HUES6 (cell line): ENCODE data around the gene ASB10.

ENCODE experiments used
- H3K27ac ChIP-seq: 2 replicates; pipeline ENCODE4 v1.7.0; 2013; ENCODE audit warnings: low read depth, mild to moderate bottlenecking, low read length, inconsistent platforms
- H3K27me3 ChIP-seq: 2 replicates; pipeline ENCODE4 v1.6.1; 2013; ENCODE audit warnings: low read length; ENCODE audit not compliant: control insufficient read depth, insufficient read depth
- H3K36me3 ChIP-seq: 2 replicates; pipeline ENCODE4 v1.6.1; 2013; ENCODE audit warnings: low read length; ENCODE audit not compliant: control insufficient read depth, insufficient read depth
- H3K4me1 ChIP-seq: 2 replicates; pipeline ENCODE4 v1.6.1; 2013; ENCODE audit warnings: low read length; ENCODE audit not compliant: control insufficient read depth, insufficient read depth
- H3K4me3 ChIP-seq: 2 replicates; pipeline ENCODE4 v1.5.1; 2013; ENCODE audit warnings: low read depth, low read length
- H3K9ac ChIP-seq: one replicate; pipeline ENCODE4 v1.6.1; 2013; ENCODE audit warnings: mild to moderate bottlenecking, low read length
- H3K9me3 ChIP-seq: 2 replicates; pipeline ENCODE4 v1.6.1; 2013; ENCODE audit warnings: low read depth, low read length; ENCODE audit not compliant: control insufficient read depth, insufficient read depth

ASB10 gene

DNA sequence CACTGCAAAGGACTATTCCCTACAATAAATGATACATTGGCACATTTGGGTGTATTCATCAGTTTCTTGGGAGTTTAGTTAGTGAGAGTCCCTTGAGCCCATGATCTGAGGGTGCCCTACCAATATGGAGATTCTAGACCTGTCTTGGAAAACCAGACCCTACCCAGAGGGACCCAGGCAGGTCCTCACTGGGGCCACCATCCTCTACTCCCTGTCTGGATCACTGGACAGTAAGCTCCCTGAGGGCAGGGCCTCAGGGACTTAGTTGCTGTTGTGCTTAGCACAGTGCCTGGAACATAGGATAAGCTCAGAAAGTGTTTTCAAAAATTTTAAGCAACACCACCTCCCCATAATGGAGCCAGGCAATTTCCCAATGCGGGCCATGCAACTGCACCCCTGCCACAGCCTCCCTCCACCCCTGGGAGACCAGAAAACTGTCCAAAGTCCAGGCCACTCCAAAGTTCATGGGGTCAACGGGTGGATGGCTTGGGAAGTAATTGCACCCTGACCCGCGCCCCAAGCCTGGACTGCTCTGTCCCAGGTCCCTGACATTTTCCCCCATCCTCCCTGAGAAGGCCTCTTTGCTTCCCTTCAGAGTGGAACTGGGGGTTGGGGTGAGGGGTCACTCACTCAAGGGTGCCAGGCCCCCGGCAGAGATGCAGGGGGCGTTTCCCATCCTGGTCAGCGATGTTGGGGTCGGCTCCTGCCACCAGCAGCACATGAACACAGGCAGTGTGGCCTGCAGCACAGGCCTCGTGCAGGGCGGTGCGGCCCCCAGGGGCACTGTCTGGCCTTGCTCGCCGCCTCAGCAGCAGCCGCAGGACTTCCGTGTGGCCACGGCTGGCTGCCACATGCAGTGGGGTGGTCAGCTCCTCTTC is 1.0 kb downstream of the ASB10 start:
- no peak overlapping the region for H3K9ac ChIP-seq
- no peak overlapping the region for H3K4me3 ChIP-seq
- H3K9me3 ChIP-seq, result no peaks in the 10 kb centered on the region
- H3K4me1 ChIP-seq, result no peaks in the 10 kb centered on the region
- H3K27me3 ChIP-seq, result peaks cover 16% of the 10 kb centered on the region; the same call in 1 of the 2 replicates
- no peaks in the 10 kb centered on the region for H3K36me3 ChIP-seq
- H3K27ac ChIP-seq, result no peak overlapping the region

DNA sequence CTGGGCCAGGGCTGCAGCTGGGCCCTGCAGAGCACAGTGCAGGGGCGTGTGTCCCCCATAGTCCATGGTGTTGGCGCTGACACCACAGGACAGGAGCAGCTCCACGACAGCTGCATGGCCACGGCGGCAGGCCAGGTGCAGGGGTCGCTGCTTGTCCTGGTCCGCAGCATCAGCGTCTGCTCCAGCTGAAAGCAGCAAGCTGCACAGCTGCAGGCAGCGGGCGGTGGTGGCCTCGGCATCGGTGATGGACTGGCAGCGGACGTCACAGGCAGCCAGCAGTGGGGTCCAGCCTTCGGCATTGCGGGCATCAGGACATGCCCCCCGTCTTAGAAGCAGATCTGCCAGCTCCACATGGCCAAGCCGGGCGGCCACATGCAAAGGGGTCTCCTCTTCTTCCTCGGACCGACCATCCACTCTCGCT is 6.0 kb downstream of the ASB10 start:
- H3K27me3 ChIP-seq, result peaks cover 37% of the 10 kb centered on the region
- no peaks in the 10 kb centered on the region for H3K36me3 ChIP-seq
- no peak overlapping the region for H3K9ac ChIP-seq
- H3K9me3 ChIP-seq, result no peaks in the 10 kb centered on the region
- no peak overlapping the region for H3K27ac ChIP-seq
- H3K4me3 ChIP-seq, result no peak overlapping the region
- no peaks in the 10 kb centered on the region for H3K4me1 ChIP-seq

DNA sequence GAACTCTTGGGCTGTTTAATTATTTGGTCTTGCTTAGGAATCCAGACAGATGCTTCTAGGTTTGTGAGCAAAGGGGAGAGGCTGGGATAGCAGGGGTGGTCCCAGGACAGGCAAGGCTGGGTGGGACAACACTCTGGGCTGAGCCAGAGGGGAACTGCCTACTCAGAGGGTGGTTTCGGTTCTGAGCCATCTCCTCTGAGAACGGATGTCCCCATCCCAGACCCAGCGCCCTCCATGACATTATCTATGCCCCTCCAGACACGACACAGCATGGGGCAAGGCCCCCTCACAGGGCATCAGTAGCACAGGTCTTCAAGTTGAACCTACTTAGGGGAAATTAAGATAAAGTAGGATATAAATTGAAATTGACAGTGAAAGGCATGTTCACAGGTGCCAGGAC is 7.1 kb downstream of the ASB10 start:
- Histone ChIP-seq H3K4me1 (no peaks in the 10 kb centered on the region), H3K36me3 (no peaks in the 10 kb centered on the region), H3K9me3 (peaks cover under 1% of the 10 kb centered on the region; the same call in 1 of the 2 replicates), H3K27me3 (peaks cover 48% of the 10 kb centered on the region), H3K27ac (no peak overlapping the region), H3K4me3 (no peak overlapping the region), H3K9ac (no peak overlapping the region)

DNA sequence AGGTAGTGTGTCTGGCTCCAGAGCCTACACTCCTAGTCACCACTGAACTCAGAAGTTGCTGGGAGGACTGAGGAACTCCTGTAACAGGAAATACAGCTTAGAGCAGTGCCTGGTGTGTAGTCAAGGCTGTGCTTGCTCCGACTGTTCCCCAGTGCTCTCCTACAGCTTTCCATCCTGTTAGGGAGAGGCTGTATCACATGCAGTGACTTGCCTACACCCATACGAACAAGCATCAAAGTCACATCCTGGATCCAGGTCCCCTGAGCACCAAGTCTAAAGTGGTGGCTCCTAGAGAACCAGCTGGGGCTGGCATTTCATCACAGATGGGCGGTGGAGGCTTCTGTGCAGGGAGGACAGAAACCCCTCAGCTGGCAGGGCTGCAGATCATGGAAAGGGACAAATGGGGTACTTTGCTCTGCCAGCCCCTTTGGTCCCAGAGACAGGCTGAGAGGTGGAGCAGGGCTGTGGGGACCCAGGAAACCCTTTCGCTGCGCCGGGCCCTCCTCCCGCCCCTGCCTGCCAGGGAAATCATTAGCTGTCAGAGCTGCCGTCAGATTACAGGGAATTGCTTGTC is 7.7 kb downstream of the ASB10 start:
- Histone ChIP-seq H3K4me1 (no peaks in the 10 kb centered on the region), H3K27me3 (peaks cover 54% of the 10 kb centered on the region), H3K4me3 (no peak overlapping the region), H3K9ac (no peak overlapping the region), H3K36me3 (no peaks in the 10 kb centered on the region), H3K27ac (no peak overlapping the region), H3K9me3 (peaks cover 6% of the 10 kb centered on the region; the same call in 1 of the 2 replicates)

DNA sequence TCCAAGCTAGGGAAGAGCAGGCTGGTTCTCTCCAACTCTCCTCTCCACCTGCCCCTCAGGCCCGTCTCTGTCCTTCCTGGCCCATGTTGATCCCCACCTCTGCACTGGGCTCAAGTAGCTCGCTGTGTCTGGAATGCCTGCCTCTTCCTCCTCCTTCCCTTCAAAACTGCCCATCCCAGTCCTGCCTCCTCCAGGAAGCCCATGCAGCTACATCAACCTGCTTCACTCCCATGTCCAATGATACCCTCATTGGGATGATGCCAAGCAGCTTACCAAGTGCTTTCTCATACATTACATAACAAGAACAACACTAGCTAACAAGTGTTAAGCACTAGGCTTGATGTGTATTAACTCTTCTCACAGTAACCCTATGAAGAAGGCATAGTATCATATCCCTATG is 8.2 kb downstream of the ASB10 start:
- H3K4me1 ChIP-seq, result no peaks in the 10 kb centered on the region
- H3K27me3 ChIP-seq, result peaks cover 59% of the 10 kb centered on the region
- no peak overlapping the region for H3K9ac ChIP-seq
- H3K27ac ChIP-seq, result no peak overlapping the region
- peaks cover 11% of the 10 kb centered on the region for H3K9me3 ChIP-seq
- H3K36me3 ChIP-seq, result no peaks in the 10 kb centered on the region
- no peak overlapping the region for H3K4me3 ChIP-seq

DNA sequence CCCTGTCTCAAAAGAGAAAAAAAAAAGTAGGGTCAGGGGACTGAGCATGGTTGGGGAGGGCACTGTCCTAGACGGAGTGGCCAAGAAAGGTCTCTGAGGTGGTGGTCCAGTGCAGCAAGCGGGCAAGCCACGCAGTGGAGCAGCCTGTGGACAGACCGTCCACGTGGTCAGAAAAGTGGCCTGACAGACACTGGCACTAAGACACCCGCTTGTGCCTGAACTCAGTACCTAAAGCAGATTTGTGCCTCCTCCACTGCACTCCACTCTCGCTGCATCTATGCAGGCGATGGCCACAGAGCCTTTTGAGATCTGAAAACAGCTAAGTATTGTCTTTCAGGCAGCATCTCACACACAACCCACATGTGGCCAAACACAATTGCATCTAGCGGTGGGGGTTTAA is 8.8 kb downstream of the ASB10 start:
- Histone ChIP-seq H3K4me3 (no peak overlapping the region), H3K9me3 (peaks cover 11% of the 10 kb centered on the region), H3K9ac (no peak overlapping the region), H3K27me3 (peaks cover 65% of the 10 kb centered on the region), H3K4me1 (no peaks in the 10 kb centered on the region), H3K36me3 (no peaks in the 10 kb centered on the region), H3K27ac (no peak overlapping the region)

DNA sequence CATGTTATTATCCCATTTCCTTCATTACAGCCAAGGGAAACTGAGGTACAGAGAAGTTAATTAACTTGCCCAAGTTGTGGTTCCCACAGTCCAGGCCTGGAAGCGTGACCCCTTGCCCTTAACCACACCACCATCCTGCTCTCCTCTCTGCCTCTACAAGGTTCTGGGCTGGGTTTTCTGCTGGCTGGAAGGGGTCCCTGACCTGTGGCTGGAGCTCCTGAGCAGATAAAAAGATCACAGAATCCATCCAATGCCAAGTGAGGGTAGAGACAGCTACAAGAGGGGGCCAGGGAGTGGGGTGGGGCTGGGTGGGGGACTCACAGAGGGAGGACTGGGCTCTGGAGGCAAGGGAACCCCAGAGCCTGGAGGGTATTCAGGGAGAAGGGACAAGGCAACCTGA is 9.7 kb downstream of the ASB10 start:
- Histone ChIP-seq H3K4me3 (no peak overlapping the region), H3K36me3 (no peaks in the 10 kb centered on the region), H3K27ac (no peak overlapping the region), H3K4me1 (no peaks in the 10 kb centered on the region), H3K9ac (no peak overlapping the region), H3K9me3 (peaks cover 11% of the 10 kb centered on the region), H3K27me3 (peaks cover 73% of the 10 kb centered on the region)

DNA sequence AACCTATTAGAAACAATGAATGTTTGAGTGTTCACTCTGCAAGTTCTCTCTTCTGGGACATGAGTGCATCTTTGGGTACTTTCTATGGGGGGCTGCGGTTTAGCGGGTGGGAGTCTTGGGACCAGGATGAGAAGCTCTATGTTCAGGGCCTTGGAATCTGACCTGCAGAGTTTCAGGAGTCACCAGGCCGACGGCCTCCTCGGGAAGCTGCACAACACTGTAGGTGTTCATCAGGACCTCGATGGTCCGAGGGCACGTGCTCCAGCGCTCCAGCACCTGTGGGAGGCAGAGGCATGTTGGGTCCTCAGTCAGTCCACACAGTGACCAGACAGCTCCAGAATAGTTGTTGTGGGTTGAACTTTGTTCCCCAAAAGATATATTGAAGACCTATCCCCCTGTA is 10.6 kb downstream of the ASB10 start:
- Histone ChIP-seq H3K4me3 (no peak overlapping the region), H3K27ac (no peak overlapping the region), H3K9ac (no peak overlapping the region), H3K36me3 (no peaks in the 10 kb centered on the region), H3K4me1 (no peaks in the 10 kb centered on the region), H3K27me3 (peaks cover 82% of the 10 kb centered on the region), H3K9me3 (peaks cover 11% of the 10 kb centered on the region)

DNA sequence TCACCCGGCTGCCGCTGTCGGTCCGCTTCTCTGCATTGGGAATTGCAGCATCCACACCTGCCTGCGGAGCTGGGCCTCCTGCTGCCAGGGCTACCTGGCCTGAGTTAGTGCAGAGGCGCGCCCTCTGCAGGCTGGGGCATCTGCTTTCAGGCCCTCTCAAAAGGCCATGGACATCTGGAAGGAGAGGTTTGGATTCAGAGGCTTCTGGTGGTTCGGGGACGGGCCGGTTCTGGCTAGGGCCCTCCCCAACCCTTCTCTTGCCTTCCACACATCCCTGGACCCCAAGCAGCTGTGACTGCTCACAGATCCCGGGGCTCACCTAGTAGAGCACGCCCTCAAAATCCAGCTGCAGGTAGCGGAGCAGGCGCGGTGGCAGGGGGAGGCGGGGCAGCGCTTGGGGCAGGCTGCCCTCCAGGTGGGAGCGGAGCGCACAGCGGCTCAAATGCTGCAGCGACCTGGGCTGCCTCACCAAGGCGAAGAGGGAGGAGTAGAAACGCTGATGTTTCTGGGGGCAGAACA is 11.2 kb downstream of the ASB10 start:
- H3K4me3 ChIP-seq, result no peak overlapping the region
- H3K9ac ChIP-seq, result no peak overlapping the region
- peaks cover 11% of the 10 kb centered on the region for H3K9me3 ChIP-seq
- no peaks in the 10 kb centered on the region for H3K4me1 ChIP-seq
- no peak overlapping the region for H3K27ac ChIP-seq
- H3K27me3 ChIP-seq, result peaks cover 82% of the 10 kb centered on the region
- H3K36me3 ChIP-seq, result no peaks in the 10 kb centered on the region

DNA sequence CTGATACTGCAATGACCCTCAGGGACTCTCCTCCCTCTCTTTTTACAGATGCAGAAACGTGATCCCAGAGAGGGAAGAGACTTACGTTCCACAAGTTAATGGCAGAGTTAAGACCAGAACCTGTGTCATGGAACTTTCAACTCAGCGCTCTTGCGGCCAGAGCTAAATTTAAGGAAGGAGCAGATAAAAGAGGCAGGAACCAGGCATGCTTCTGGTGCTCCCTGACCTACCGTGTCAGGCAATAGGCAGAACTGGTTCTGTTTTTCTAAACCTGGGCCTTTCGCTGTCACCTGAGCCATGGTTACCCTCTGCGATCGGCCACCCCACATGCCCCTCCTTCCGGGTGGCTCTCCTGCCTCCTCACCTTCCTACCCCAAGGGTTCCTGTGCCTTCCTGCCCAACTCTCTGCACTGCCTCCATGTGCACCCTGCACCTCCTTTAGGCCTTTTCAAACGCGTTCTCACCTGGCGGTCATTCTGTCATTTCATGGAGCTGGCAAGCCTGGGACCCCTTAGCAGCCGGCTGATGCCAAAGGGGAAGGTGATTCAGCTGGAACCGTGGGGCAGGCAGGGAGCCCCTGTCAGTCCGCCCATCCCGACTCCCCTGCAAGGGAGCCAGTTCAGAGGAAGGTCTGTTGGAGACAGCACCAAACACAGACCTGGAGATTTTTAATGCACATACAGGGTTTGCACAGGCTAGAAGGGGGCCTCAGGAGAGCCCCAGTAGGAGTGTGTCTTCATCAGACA is 11.8 kb downstream of the ASB10 start:
- Histone ChIP-seq H3K9me3 (peaks cover 11% of the 10 kb centered on the region), H3K4me1 (no peaks in the 10 kb centered on the region), H3K27me3 (peaks cover 82% of the 10 kb centered on the region), H3K36me3 (no peaks in the 10 kb centered on the region), H3K27ac (no peak overlapping the region), H3K9ac (no peak overlapping the region), H3K4me3 (no peak overlapping the region)
